22Rv1 (cell line): ENCODE data around the gene SLBP.
"Not testable (repeated sequence)": the region's sequence is repeated elsewhere in the genome, so short reads cannot be mapped to it uniquely, and the experiment has no call there.

ENCODE experiments used
- H3K27ac ChIP-seq: fragments of 450-650 bp; 2 replicates; pipeline ENCODE4 v1.5.1; 2017
- CTCF ChIP-seq: fragments of 450-650 bp; IDR thresholded peaks from 2 replicates; pipeline ENCODE4 v1.5.1; 2017; ENCODE audit warnings: mild to moderate bottlenecking
- ZFX ChIP-seq: fragments of 450-650 bp; IDR thresholded peaks from 2 replicates; pipeline ENCODE4 v1.6.1; 2017; ENCODE audit warnings: antibody characterized with exemption, borderline replicate concordance

SLBP gene

GRCh38 chr4:1676605-1677525, 35.3 kb downstream of the SLBP start:
- no peak overlapping the region for H3K27ac ChIP-seq
- TF ChIP-seq CTCF: no peak
- TF ChIP-seq ZFX: no peak

- no peak for TF ChIP-seq ZFX
- TF ChIP-seq CTCF: no peak
- no peak overlapping the region for H3K27ac ChIP-seq
Measured at GRCh38 chr4:1675802-1676137, 36.3 kb downstream of the SLBP start.

GRCh38 chr4:1675136-1675801, 36.9 kb downstream of the SLBP start:
- TF ChIP-seq CTCF: no peak
- TF ChIP-seq ZFX: no peak
- H3K27ac ChIP-seq: no peak overlapping the region

- no peak overlapping the region for H3K27ac ChIP-seq
- TF ChIP-seq ZFX (no peak), CTCF (no peak)
Measured at GRCh38 chr4:1674682-1675081, 37.4 kb downstream of the SLBP start.

- no peak overlapping the region for H3K27ac ChIP-seq
- no peak for TF ChIP-seq CTCF
- no peak for TF ChIP-seq ZFX
Measured at GRCh38 chr4:1673671-1674070, 38.4 kb downstream of the SLBP start.

- H3K27ac ChIP-seq: not testable (repeated sequence)
Measured at GRCh38 chr4:1671011-1671410, 41.1 kb downstream of the SLBP start.

- H3K27ac ChIP-seq: no peak overlapping the region
- TF ChIP-seq CTCF: no peak
Measured at GRCh38 chr4:1670279-1670678, 41.8 kb downstream of the SLBP start.
